Smooth muscle cell (in vitro differentiated cells): ENCODE results near the gene DOK4. TPM values are rescaled to one million over a fixed set of nuclear protein-coding genes. Genes with fewer than 3 reads are reported as not detected.

Experiments used
- DNase-seq: peaks from one replicate; lab custom pipeline; 2025; ENCODE audit not compliant: unreplicated experiment; lab: John Stamatoyannopoulos, UW
- H2AFZ ChIP-seq: fragments of 200-600 bp; sonication (generic); 2 replicates; pipeline ENCODE4 v1.6.0; 2016; ENCODE audit warnings: antibody characterized with exemption, low read depth, mild to moderate bottlenecking
- H3F3A ChIP-seq: fragments of 200-600 bp; sonication (generic); 2 replicates; pipeline ENCODE4 v1.6.0; 2017; ENCODE audit warnings: antibody characterized with exemption, low read depth
- H3K27ac ChIP-seq: fragments of 200-600 bp; sonication (generic); 2 replicates; pipeline ENCODE4 v1.5.1; 2016; ENCODE audit warnings: low read depth, mild to moderate bottlenecking
- H3K27me3 ChIP-seq: fragments of 200-600 bp; sonication (generic); 2 replicates; pipeline ENCODE4 v1.6.1; 2016; ENCODE audit warnings: low read depth, mild to moderate bottlenecking
- H3K36me3 ChIP-seq: fragments of 200-600 bp; sonication (generic); 2 replicates; pipeline ENCODE4 v1.5.1; 2016; ENCODE audit warnings: low read depth
- H3K4me1 ChIP-seq: fragments of 200-600 bp; sonication (generic); 2 replicates; pipeline ENCODE4 v1.5.1; 2016; ENCODE audit warnings: low read depth
- H3K4me2 ChIP-seq: fragments of 200-600 bp; sonication (generic); 2 replicates; pipeline ENCODE4 v1.6.0; 2016; ENCODE audit warnings: mild to moderate bottlenecking
- H3K4me3 ChIP-seq: fragments of 200-600 bp; sonication (generic); 2 replicates; pipeline ENCODE4 v1.5.1; 2016; ENCODE audit warnings: mild to moderate bottlenecking
- H3K79me2 ChIP-seq: fragments of 200-600 bp; sonication (generic); 2 replicates; pipeline ENCODE4 v1.6.0; 2016; ENCODE audit warnings: low read depth, mild to moderate bottlenecking
- H3K9ac ChIP-seq: fragments of 200-600 bp; sonication (generic); 2 replicates; pipeline ENCODE4 v1.6.0; 2016; ENCODE audit warnings: low read depth
- H3K9me3 ChIP-seq: fragments of 200-600 bp; sonication (generic); replicated peaks from 2 replicates; pipeline ENCODE4 v1.5.1; 2016; ENCODE audit warnings: low read depth
- H4K20me1 ChIP-seq: fragments of 200-600 bp; sonication (generic); 2 replicates; pipeline ENCODE4 v1.6.0; 2016; ENCODE audit warnings: low read depth
- CTCF ChIP-seq: fragments of 200-600 bp; sonication (generic); IDR thresholded peaks from 2 replicates; pipeline ENCODE4 v1.5.1; 2017; ENCODE audit warnings: borderline replicate concordance, mild to moderate bottlenecking, antibody characterized with exemption; ENCODE audit not compliant: insufficient read depth, poor library complexity, severe bottlenecking
- WGBS: methylation state at CpG from one replicate; pipeline ENCODE4 v1.1.7; 2016; ENCODE audit warnings: low lambda C conversion rate; 5-methylcytosine and 5-hydroxymethylcytosine counted together
- polyA plus RNA-seq: library from polyadenylated mRNA; unstranded; fragments of >200 nt; fragmentation: Nextera tagmentation; extraction: Ambion mirVana; gene quantifications from 2 replicates; pipeline ENCODE4 v1.2.1, GENCODE V29; 2016
- total RNA-seq: library from RNA; depleted of rRNA; stranded (reverse); fragments of >200 nt; gene quantifications from 2 replicates; pipeline ENCODE4 v1.2.3, GENCODE V29; 2014

Gene DOK4
- total and polyA plus RNA-seq, 2 experiments from 2014 or later: 43.5 to 73.6 TPM

- TF ChIP-seq CTCF: no peak
- H4K20me1 ChIP-seq: no peaks in the 10 kb centered on the region
- H2AFZ ChIP-seq: no peak overlapping the region
- no peaks in the 10 kb centered on the region for H3K79me2 ChIP-seq
- no peak overlapping the region for H3K9ac ChIP-seq
- H3F3A ChIP-seq: peaks cover 15% of the 10 kb centered on the region
- no peaks in the 10 kb centered on the region for H3K4me1 ChIP-seq
- no peak for DNase-seq
- no peak overlapping the region for H3K4me2 ChIP-seq
- H3K9me3 ChIP-seq: no peaks in the 10 kb centered on the region
- H3K4me3 ChIP-seq: no peak overlapping the region
- no peaks in the 10 kb centered on the region for H3K27me3 ChIP-seq
- H3K36me3 ChIP-seq: no peaks in the 10 kb centered on the region
- 97% methylated on average over 31 of the region's 31 CpGs for WGBS
- H3K27ac ChIP-seq: no peak overlapping the region
Measured at GRCh38 chr16:57517397-57518367, 31.4 kb upstream of the DOK4 start.

GRCh38 chr16:57516773-57517172, 30.5 kb upstream of the DOK4 start:
- Histone ChIP-seq H3K9ac (no peak overlapping the region), H2AFZ (no peak overlapping the region), H3K79me2 (no peaks in the 10 kb centered on the region), H3K9me3 (no peaks in the 10 kb centered on the region), H3K4me1 (no peaks in the 10 kb centered on the region), H3K27me3 (no peaks in the 10 kb centered on the region), H3K36me3 (no peaks in the 10 kb centered on the region), H3K4me2 (no peak overlapping the region), H3K27ac (no peak overlapping the region), H3K4me3 (no peak overlapping the region), H4K20me1 (no peaks in the 10 kb centered on the region), H3F3A (peaks cover 16% of the 10 kb centered on the region)
- no peak for DNase-seq
- no peak for TF ChIP-seq CTCF
- WGBS: 92% methylated on average over 3 of the region's 3 CpGs

- no peaks in the 10 kb centered on the region for H4K20me1 ChIP-seq
- H3K36me3 ChIP-seq: no peaks in the 10 kb centered on the region
- no peak overlapping the region for H3K9ac ChIP-seq
- H3K4me3 ChIP-seq: no peak overlapping the region
- 90% methylated on average over 10 of the region's 10 CpGs for WGBS
- no peaks in the 10 kb centered on the region for H3K79me2 ChIP-seq
- H3F3A ChIP-seq: peaks cover 16% of the 10 kb centered on the region
- no peak overlapping the region for H2AFZ ChIP-seq
- H3K4me2 ChIP-seq: no peak overlapping the region
- no peaks in the 10 kb centered on the region for H3K4me1 ChIP-seq
- no peaks in the 10 kb centered on the region for H3K9me3 ChIP-seq
- H3K27ac ChIP-seq: no peak overlapping the region
- no peaks in the 10 kb centered on the region for H3K27me3 ChIP-seq
- no peak for TF ChIP-seq CTCF
- DNase-seq: no peak
Measured at GRCh38 chr16:57516176-57516725, 30.0 kb upstream of the DOK4 start.
